Panc1 (cell line): Measurements from ENCODE around the gene KYNU. TPM values are rescaled to one million over a fixed set of nuclear protein-coding genes. Genes with fewer than 3 reads are reported as not detected.

Experiments
- ATAC-seq: fragments of 200-7000 bp; cut with Tn5 transposase; 2 replicates; pipeline ENCODE4 v1.9.1; 2020; ENCODE audit warnings: mild to moderate bottlenecking, moderate library complexity
- BruUV-seq: library from RNA; stranded (reverse); fragments of 400-500 nt; replicated peaks from 2 replicates; lab custom pipeline; 2021; lab: Mats Ljungman, UMichigan
- CTCF ChIA-PET: fragments of 300-600 bp; sonication (Branson Sonifier 250); formaldehyde crosslinking; loops from one replicate; lab custom pipeline; 2022; ENCODE audit warnings: antibody characterized with exemption; lab: Charles Lee
- POLR2A ChIA-PET: fragments of 300-600 bp; sonication (Branson Sonifier 250); formaldehyde crosslinking; loops from one replicate; lab custom pipeline; 2022; ENCODE audit warnings: antibody characterized with exemption; lab: Charles Lee
- DNase-seq: peaks from one replicate; pipeline ENCODE4 v3.0.0-alpha.2; 2010; ENCODE audit warnings: low read depth, low spot score
- H3K27ac ChIP-seq: 2 replicates; pipeline ENCODE4 v1.5.1; 2011; ENCODE audit warnings: mild to moderate bottlenecking, low read length, inconsistent platforms
- H3K27me3 ChIP-seq: fragments of 200-500 bp; sonication (Bioruptor generic); 2 replicates; pipeline ENCODE4 v1.6.0; 2014; ENCODE audit warnings: low read length, inconsistent platforms; ENCODE audit not compliant: control insufficient read depth, insufficient read depth
- H3K36me3 ChIP-seq: fragments of 200-500 bp; sonication (Bioruptor generic); 2 replicates; pipeline ENCODE4 v1.5.1; 2014; ENCODE audit warnings: inconsistent platforms, mild to moderate bottlenecking, low read length, moderate library complexity; ENCODE audit not compliant: control insufficient read depth, insufficient read depth
- H3K4me1 ChIP-seq: 2 replicates; pipeline ENCODE4 v1.5.1; 2011; ENCODE audit warnings: inconsistent platforms, mild to moderate bottlenecking, low read length, moderate library complexity; ENCODE audit not compliant: control insufficient read depth, insufficient read depth
- H3K4me3 ChIP-seq, 2 experiments: 2 replicates each; pipeline ENCODE4 v1.5.1; 2011 to 2012; ENCODE audit warnings: low read depth in 2 of 2, low read length in 2 of 2, mild to moderate bottlenecking in 2 of 2, inconsistent platforms in 1 of 2, moderate library complexity in 1 of 2
- H3K9me3 ChIP-seq: fragments of 200-500 bp; sonication (Bioruptor generic); 2 replicates; pipeline ENCODE4 v1.5.1; 2014; ENCODE audit warnings: low read depth, mild to moderate bottlenecking, inconsistent platforms, low read length, moderate library complexity; ENCODE audit not compliant: control insufficient read depth, insufficient read depth
- POLR2AphosphoS5 ChIP-seq: IDR thresholded peaks from 2 replicates; pipeline ENCODE4 v1.6.1; 2012; ENCODE audit warnings: mild to moderate bottlenecking, low read depth, low read length, moderate library complexity
- SIN3A ChIP-seq: IDR thresholded peaks from 2 replicates; pipeline ENCODE4 v1.6.1; 2012; ENCODE audit warnings: low read depth, mild to moderate bottlenecking, low read length, moderate library complexity, borderline replicate concordance; ENCODE audit not compliant: insufficient read depth
- TCF7L2 ChIP-seq: IDR thresholded peaks from 2 replicates; pipeline ENCODE4 v1.6.1; 2011; ENCODE audit warnings: mild to moderate bottlenecking, low read depth, low read length, inconsistent platforms
- in situ Hi-C: cut with HindIII; loops from 2 replicates; pipeline ENCODE4 v1.10.0; 2016; ENCODE audit warnings: low sequenced_read_pairs, low pct_unique_long_range_greater_than_20kb
- intact Hi-C: fragments of 100-400 bp; cut with micrococcal nuclease; formaldehyde crosslinking; loops from one replicate; pipeline ENCODE4 v1.10.0; 2022; ENCODE audit not compliant: unreplicated experiment
- total RNA-seq: library from RNA; stranded (reverse); gene quantifications from one replicate; pipeline ENCODE4 v1.2.1, GENCODE V29; 2021; ENCODE audit not compliant: unreplicated experiment
- TF ChIP-seq, protein P1 (sequence below), 2 experiments: IDR thresholded peaks; 2 replicates each; pipeline ENCODE4 v1.6.1; 2011 to 2012; ENCODE audit warnings: low read depth in 2 of 2, control low read depth in 1 of 2, low read length in 1 of 2, mild to moderate bottlenecking in 1 of 2, moderate library complexity in 1 of 2; ENCODE audit not compliant: insufficient read depth in 1 of 2
- TF ChIP-seq, protein P2 (sequence below): fragments of 450-650 bp; IDR thresholded peaks from 2 replicates; pipeline ENCODE4 v1.5.1; 2017; ENCODE audit warnings: mild to moderate bottlenecking

The KYNU gene
- total RNA-seq, 1 experiment from 2014 or later, result not detected

DNA sequence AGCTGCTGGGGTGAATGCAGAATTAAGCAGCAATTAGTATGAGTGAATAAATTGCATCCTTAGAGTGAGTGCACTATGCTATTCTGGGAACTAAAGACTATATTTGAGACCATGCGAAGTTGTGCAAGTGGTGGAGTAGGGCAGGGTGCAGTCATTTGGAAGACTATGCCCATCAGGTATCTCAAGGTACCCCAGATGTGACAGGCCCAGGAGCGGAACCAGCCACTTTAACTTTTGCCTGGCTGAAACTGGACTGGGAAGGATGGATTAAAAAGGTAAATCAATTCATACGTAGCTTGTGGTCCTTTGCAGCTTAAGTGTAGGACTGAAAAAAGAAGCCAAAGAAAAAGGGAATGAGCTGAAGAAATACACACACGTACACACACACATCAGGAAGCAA lies 1.7 kb downstream of the KYNU start:
- TF ChIP-seq, protein P1, sequence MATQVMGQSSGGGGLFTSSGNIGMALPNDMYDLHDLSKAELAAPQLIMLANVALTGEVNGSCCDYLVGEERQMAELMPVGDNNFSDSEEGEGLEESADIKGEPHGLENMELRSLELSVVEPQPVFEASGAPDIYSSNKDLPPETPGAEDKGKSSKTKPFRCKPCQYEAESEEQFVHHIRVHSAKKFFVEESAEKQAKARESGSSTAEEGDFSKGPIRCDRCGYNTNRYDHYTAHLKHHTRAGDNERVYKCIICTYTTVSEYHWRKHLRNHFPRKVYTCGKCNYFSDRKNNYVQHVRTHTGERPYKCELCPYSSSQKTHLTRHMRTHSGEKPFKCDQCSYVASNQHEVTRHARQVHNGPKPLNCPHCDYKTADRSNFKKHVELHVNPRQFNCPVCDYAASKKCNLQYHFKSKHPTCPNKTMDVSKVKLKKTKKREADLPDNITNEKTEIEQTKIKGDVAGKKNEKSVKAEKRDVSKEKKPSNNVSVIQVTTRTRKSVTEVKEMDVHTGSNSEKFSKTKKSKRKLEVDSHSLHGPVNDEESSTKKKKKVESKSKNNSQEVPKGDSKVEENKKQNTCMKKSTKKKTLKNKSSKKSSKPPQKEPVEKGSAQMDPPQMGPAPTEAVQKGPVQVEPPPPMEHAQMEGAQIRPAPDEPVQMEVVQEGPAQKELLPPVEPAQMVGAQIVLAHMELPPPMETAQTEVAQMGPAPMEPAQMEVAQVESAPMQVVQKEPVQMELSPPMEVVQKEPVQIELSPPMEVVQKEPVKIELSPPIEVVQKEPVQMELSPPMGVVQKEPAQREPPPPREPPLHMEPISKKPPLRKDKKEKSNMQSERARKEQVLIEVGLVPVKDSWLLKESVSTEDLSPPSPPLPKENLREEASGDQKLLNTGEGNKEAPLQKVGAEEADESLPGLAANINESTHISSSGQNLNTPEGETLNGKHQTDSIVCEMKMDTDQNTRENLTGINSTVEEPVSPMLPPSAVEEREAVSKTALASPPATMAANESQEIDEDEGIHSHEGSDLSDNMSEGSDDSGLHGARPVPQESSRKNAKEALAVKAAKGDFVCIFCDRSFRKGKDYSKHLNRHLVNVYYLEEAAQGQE (IDR thresholded peaks at IDR 0.05; ENCODE audit: insufficient read depth in 1 of 2, low read depth in 2 of 2, low read length in 1 of 2), result no peak
- TF ChIP-seq SIN3A (no peak), POLR2AphosphoS5 (no peak), TCF7L2 (no peak)
- TF ChIP-seq, protein P2, sequence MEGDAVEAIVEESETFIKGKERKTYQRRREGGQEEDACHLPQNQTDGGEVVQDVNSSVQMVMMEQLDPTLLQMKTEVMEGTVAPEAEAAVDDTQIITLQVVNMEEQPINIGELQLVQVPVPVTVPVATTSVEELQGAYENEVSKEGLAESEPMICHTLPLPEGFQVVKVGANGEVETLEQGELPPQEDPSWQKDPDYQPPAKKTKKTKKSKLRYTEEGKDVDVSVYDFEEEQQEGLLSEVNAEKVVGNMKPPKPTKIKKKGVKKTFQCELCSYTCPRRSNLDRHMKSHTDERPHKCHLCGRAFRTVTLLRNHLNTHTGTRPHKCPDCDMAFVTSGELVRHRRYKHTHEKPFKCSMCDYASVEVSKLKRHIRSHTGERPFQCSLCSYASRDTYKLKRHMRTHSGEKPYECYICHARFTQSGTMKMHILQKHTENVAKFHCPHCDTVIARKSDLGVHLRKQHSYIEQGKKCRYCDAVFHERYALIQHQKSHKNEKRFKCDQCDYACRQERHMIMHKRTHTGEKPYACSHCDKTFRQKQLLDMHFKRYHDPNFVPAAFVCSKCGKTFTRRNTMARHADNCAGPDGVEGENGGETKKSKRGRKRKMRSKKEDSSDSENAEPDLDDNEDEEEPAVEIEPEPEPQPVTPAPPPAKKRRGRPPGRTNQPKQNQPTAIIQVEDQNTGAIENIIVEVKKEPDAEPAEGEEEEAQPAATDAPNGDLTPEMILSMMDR, result no peak
- H3K4me1 ChIP-seq, result no peaks in the 10 kb centered on the region
- ATAC-seq, result no peak
- no peak for DNase-seq
- H3K9me3 ChIP-seq, result no peaks in the 10 kb centered on the region
- ChIA-PET POLR2A (no interaction called here), CTCF (no interaction called here)
- no peak overlapping the region for H3K4me3 ChIP-seq
- H3K27ac ChIP-seq, result no peak overlapping the region
- H3K27me3 ChIP-seq, result no peaks in the 10 kb centered on the region
- intact Hi-C loops, result no loop called here
- BruUV-seq, result no TSS peak
- in situ Hi-C loops, result no loop called here
- H3K36me3 ChIP-seq, result no peaks in the 10 kb centered on the region

GRCh38 chr2:142880279-142880678 lies 2.8 kb downstream of the KYNU start:
- no peaks in the 10 kb centered on the region for H3K9me3 ChIP-seq

More at GRCh38 chr2:142880279-142880678, 2.8 kb downstream of the KYNU start:
- intact Hi-C loops, result no loop called here
- no TSS peak for BruUV-seq
- Histone ChIP-seq H3K27me3 (no peaks in the 10 kb centered on the region), H3K27ac (no peak overlapping the region), H3K4me1 (no peaks in the 10 kb centered on the region), H3K36me3 (no peaks in the 10 kb centered on the region), H3K4me3 (no peak overlapping the region)
- no peak for DNase-seq
- in situ Hi-C loops, result no loop called here
- ChIA-PET CTCF (no interaction called here), POLR2A (no interaction called here)
- TF ChIP-seq, protein P2, result no peak
- TF ChIP-seq, protein P1 (IDR thresholded peaks at IDR 0.05; ENCODE audit: insufficient read depth in 1 of 2, low read depth in 2 of 2, low read length in 1 of 2), result no peak
- TF ChIP-seq SIN3A, result no peak
- no peak for TF ChIP-seq POLR2AphosphoS5
- no peak for TF ChIP-seq TCF7L2
- ATAC-seq, result no peak
